BE2C (cell line): ENCODE measurements around the gene RBM33.
"Not testable (repeated sequence)": the region's sequence is repeated elsewhere in the genome, so short reads cannot be mapped to it uniquely, and the experiment has no call there.

Experiments used
- DNase-seq: peaks from one replicate; pipeline ENCODE4 v3.0.0-alpha.2; 2020
- H3K27me3 ChIP-seq: fragments of 250-450 bp; sonication (Bioruptor Pico); 2 replicates; pipeline ENCODE4 v1.5.1; 2020; ENCODE audit warnings: mild to moderate bottlenecking
- H3K36me3 ChIP-seq: fragments of 250-450 bp; sonication (Bioruptor Pico); 2 replicates; pipeline ENCODE4 v1.5.1; 2020; ENCODE audit warnings: mild to moderate bottlenecking
- H3K4me1 ChIP-seq: fragments of 250-450 bp; sonication (Bioruptor Pico); 2 replicates; pipeline ENCODE4 v1.5.1; 2020
- H3K4me3 ChIP-seq: 2 replicates; pipeline ENCODE4 v1.5.1; 2011; ENCODE audit warnings: low read depth, low read length
- H3K9me3 ChIP-seq: fragments of 250-450 bp; sonication (Bioruptor Pico); 2 replicates; pipeline ENCODE4 v1.5.1; 2020
- CTCF ChIP-seq: IDR thresholded peaks from 2 replicates; pipeline ENCODE4 v1.5.1; 2012; ENCODE audit warnings: mild to moderate bottlenecking, low read depth, low read length

RBM33 gene

DNA sequence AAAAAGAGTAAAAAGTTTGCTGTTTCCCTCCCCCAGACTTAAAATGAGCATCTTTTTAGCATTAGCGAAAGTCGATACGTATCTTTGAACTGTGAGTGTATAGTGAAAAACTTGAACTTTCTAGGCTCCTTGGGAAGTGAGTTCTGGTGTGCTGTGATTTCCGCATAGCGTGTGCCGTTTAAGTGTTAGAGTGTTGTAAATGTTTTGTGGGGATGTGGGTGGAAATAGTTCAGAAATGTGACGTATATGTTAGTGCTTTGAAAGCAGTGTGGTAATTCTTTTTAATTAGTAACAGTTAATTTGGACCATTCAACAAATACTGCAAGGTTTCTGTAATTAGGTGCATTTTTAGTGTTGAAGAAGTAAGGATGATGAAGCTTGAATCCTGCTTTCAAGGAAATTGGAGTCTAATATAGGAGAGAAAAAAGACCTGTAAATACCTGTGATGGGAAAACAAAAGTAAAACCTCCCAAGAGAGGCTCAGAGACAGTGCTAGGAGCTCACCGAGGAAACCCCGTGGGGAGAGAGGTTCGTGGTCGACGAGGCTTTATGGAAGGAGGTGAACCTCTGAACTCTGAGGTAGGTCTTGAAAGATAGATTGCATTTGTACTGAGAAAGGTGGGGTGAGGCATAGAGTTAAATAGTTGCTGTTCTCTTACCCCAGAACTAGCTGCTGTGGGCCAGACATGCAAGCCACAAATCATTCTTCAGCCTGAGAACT, 40.8 kb downstream of the RBM33 start:
- Histone ChIP-seq H3K4me1 (peaks cover 6% of the 10 kb centered on the region), H3K9me3 (no peaks in the 10 kb centered on the region), H3K4me3 (no peak overlapping the region), H3K27me3 (no peaks in the 10 kb centered on the region), H3K36me3 (peaks cover 33% of the 10 kb centered on the region)
- DNase-seq = no peak
- no peak for TF ChIP-seq CTCF

DNA sequence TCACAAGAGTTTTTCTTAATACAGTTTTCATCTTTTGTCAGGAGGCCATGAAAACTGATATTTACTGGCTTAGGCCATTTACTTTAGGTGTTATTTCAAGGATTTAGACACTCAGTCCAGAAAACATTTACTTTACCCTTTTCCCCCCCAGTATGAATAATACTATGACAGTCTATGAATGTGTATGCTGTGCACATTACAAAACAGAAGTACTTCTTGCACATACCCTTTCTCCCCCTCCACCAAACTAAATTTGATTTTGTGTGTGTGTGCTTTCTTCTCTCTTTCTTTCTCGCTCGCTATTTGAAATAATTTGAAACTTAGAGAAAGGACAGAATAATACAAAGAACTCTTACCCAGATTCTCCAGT, 41.3 kb downstream of the RBM33 start:
- H3K9me3 ChIP-seq = no peaks in the 10 kb centered on the region
- H3K4me1 ChIP-seq = peaks cover 2% of the 10 kb centered on the region
- H3K36me3 ChIP-seq = peaks cover 30% of the 10 kb centered on the region
- H3K4me3 ChIP-seq = no peak overlapping the region
- no peaks in the 10 kb centered on the region for H3K27me3 ChIP-seq
- DNase-seq = no peak
- TF ChIP-seq CTCF = no peak

DNA sequence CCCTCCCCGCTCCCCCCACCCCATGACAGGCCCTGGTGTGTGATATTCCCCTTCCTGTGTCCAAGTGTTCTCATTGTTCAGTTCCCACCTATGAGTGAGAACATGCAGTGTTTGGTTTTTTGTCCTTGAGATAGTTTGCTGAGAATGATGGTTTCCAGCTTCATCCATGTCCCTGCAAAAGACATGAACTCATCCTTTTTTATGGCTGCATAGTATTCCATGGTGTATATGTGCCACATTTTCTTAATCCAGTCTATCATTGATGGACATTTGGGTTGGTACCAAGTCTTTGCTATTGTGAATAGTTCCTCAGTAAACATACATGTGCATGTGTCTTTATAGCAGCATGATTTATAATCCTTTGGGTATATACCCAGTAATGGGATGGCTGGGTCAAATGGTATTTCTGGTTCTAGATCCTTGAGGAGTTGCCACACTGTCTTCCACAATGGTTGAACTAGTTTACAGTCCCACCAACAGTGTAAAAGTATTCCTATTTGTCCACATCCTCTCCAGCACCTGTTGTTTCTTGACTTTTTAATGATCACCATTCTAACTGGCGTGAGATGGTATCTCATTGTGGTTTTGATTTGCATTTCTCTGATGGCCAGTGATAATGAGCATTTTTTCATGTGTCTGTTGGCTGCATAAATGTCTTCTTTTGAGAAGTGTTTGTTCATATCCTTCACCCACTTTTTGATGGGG, 42.3 kb downstream of the RBM33 start:
- H3K4me1 ChIP-seq, DNase-seq, H3K27me3 ChIP-seq, H3K9me3 ChIP-seq, H3K4me3 ChIP-seq: not testable (repeated sequence)
- peaks cover 21% of the 10 kb centered on the region for H3K36me3 ChIP-seq

GRCh38 chr7:155688237-155688636, 43.8 kb downstream of the RBM33 start:
- not testable (repeated sequence) for H3K27me3 ChIP-seq, H3K4me1 ChIP-seq, DNase-seq, H3K9me3 ChIP-seq, H3K4me3 ChIP-seq
- H3K36me3 ChIP-seq = peaks cover 14% of the 10 kb centered on the region

DNA sequence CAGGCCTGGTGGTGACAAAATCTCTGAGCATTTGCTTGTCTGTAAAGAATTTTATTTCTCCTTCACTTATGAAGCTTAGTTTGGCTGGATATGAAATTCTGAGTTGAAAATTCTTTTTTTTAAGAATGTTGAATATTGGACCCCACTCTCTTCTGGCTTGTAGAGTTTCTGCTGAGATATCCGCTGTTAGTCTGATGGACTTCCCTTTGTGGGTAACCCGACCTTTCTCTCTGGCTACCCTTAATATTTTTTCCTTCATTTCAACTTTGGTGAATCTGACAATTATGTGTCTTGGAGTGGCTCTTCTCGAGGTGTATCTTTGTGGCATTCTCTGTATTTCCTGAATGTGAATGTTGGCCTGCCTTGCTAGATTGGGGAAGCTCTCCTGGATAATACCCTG, 46.2 kb downstream of the RBM33 start:
- not testable (repeated sequence) for H3K9me3 ChIP-seq, H3K4me3 ChIP-seq, H3K36me3 ChIP-seq, H3K27me3 ChIP-seq, DNase-seq, H3K4me1 ChIP-seq

GRCh38 chr7:155692317-155692716, 47.9 kb downstream of the RBM33 start:
- DNase-seq = no peak
- H3K9me3 ChIP-seq = no peaks in the 10 kb centered on the region
- no peak for TF ChIP-seq CTCF
- H3K27me3 ChIP-seq = no peaks in the 10 kb centered on the region
- H3K4me3 ChIP-seq = no peak overlapping the region
- no peaks in the 10 kb centered on the region for H3K36me3 ChIP-seq
- H3K4me1 ChIP-seq = no peaks in the 10 kb centered on the region; the same call in 1 of the 2 replicates

DNA sequence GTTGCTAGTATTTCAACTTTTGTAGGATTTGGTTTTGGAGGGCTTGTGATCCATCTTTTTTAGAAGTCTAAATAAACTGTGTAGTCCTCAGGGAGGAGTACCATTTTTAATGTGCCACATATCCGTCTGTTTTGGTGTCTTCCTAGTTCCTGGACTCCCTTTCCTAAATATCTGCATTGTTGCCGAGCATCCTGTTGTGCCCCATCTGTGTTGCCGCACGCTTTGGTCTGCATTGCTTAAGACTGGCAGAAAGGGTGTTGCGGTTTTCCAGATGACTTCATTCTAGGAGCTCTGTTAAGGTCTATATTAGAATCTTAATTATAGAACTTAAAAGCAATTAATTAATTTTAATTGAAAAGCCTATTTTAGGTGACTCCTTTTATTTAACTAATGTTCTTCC, 49.4 kb downstream of the RBM33 start:
- TF ChIP-seq CTCF = no peak
- Histone ChIP-seq H3K4me1 (no peaks in the 10 kb centered on the region; the same call in 1 of the 2 replicates), H3K27me3 (no peaks in the 10 kb centered on the region), H3K4me3 (no peak overlapping the region), H3K36me3 (no peaks in the 10 kb centered on the region), H3K9me3 (no peaks in the 10 kb centered on the region)
- no peak for DNase-seq
